HepG2 (cell line): Measurements from ENCODE around the gene NOTCH4. TPM values are rescaled to one million over a fixed set of nuclear protein-coding genes. Genes with fewer than 3 reads are reported as not detected.

ENCODE experiments used
- ATAC-seq: fragments of 200-7000 bp; cut with Tn5 transposase; 3 replicates; pipeline ENCODE4 v1.9.1; 2020; ENCODE audit warnings: mild to moderate bottlenecking, moderate library complexity
- BruUV-seq: library from RNA; stranded (reverse); fragments of 400-500 nt; replicated peaks from 2 replicates; lab custom pipeline; 2021; lab: Mats Ljungman, UMichigan
- CTCF ChIA-PET: fragments of 300-600 bp; formaldehyde crosslinking; extraction: SDS; loops from one replicate; lab custom pipeline; 2021; ENCODE audit warnings: low total read pairs, inconsistent platforms, low intra/inter-chr PET ratio; lab: Yijun Ruan, JAX
- POLR2A ChIA-PET: fragments of 350-600 bp; sonication (Branson Sonifier 250); formaldehyde crosslinking; loops from one replicate; lab custom pipeline; 2020; ENCODE audit warnings: antibody characterized with exemption, inconsistent platforms; lab: Yijun Ruan, JAX
- DNase-seq: peaks from one replicate; pipeline ENCODE4 v3.0.0-alpha.2; 2015; ENCODE audit warnings: low spot score
- FAIRE-seq: peaks from 3 replicates; lab custom pipeline; 2011; peaks lifted over from hg19 to GRCh38; lab: Jason Lieb, UNC
- H2AFZ ChIP-seq: one replicate; pipeline ENCODE4 v1.6.1; 2011; ENCODE audit warnings: low read length, inconsistent platforms
- H3K27ac ChIP-seq: fragments of 300-600 bp; 3 replicates; pipeline ENCODE4 v1.8.0; 2011; ENCODE audit warnings: mixed run types, mild to moderate bottlenecking, mixed read lengths, low read length, inconsistent platforms; ENCODE audit not compliant: insufficient read depth; ENCODE audit errors: extremely low read length
- H3K27me3 ChIP-seq, 2 experiments: fragments of 200-600 bp in 1 of 2; 2 replicates in 1 of 2; 3 replicates in 1 of 2; pipeline versions ENCODE4 v1.6.0 to v1.8.0; 2011; ENCODE audit warnings: low read length in 2 of 2, mild to moderate bottlenecking in 2 of 2, moderate library complexity in 2 of 2, inconsistent platforms in 1 of 2; ENCODE audit not compliant: insufficient read depth in 2 of 2, control insufficient read depth in 1 of 2
- H3K36me3 ChIP-seq, 2 experiments: fragments of 200-600 bp in 1 of 2; replicated peaks in 1 of 2; 2 replicates in 1 of 2; 3 replicates in 1 of 2; pipeline versions ENCODE4 v1.5.1 to v1.8.0; 2011; ENCODE audit warnings: low read length in 2 of 2, inconsistent platforms in 1 of 2; ENCODE audit not compliant: insufficient read depth in 2 of 2, control insufficient read depth in 1 of 2
- H3K4me1 ChIP-seq: 2 replicates; pipeline ENCODE4 v1.5.1; 2012; ENCODE audit warnings: low read length, inconsistent platforms; ENCODE audit not compliant: insufficient read depth
- H3K4me2 ChIP-seq: 2 replicates; pipeline ENCODE4 v1.6.0; 2011; ENCODE audit warnings: low read depth, low read length, inconsistent platforms
- H3K4me3 ChIP-seq, 3 experiments: fragments of 200-600 bp in 1 of 3; sonication (generic), shearing (Covaris generic) in 1 of 3; replicated peaks in 1 of 3; 2 replicates each; pipeline ENCODE4 v1.5.1; 2011 to 2016; ENCODE audit warnings: low read length in 3 of 3, inconsistent platforms in 2 of 3, low read depth in 2 of 3, mild to moderate bottlenecking in 2 of 3, control low read depth in 1 of 3, mixed read lengths in 1 of 3; ENCODE audit not compliant: insufficient read depth in 1 of 3
- H3K79me2 ChIP-seq: one replicate; pipeline ENCODE4 v1.6.1; 2011; ENCODE audit warnings: low read length, inconsistent platforms; ENCODE audit not compliant: insufficient read depth
- H3K9ac ChIP-seq: 2 replicates; pipeline ENCODE4 v1.6.0; 2011; ENCODE audit warnings: mild to moderate bottlenecking, low read depth, low read length, inconsistent platforms; ENCODE audit not compliant: insufficient read depth
- H3K9me3 ChIP-seq: 2 replicates; pipeline ENCODE4 v1.5.1; 2012; ENCODE audit warnings: mild to moderate bottlenecking, low read length
- H4K20me1 ChIP-seq: 2 replicates; pipeline ENCODE4 v1.6.0; 2011; ENCODE audit warnings: inconsistent platforms, mild to moderate bottlenecking, low read length, moderate library complexity; ENCODE audit not compliant: insufficient read depth
- ARID5B ChIP-seq: IDR thresholded peaks from 2 replicates; pipeline ENCODE4 v1.4.0; 2020; ENCODE audit warnings: mild to moderate bottlenecking, missing genetic modification reagents
- ASH2L ChIP-seq: fragments of 300-600, 200-600 bp; sonication (generic); IDR thresholded peaks from 2 replicates; pipeline ENCODE4 v1.7.0; 2017; ENCODE audit warnings: low read depth, mild to moderate bottlenecking, moderate library complexity, mixed read lengths, low read length; ENCODE audit not compliant: insufficient read length
- ETV5 ChIP-seq: IDR thresholded peaks from 2 replicates; pipeline ENCODE4 v1.6.1; 2018; ENCODE audit warnings: missing biosample characterization, missing genetic modification reagents, inconsistent platforms, borderline replicate concordance
- GTF3A ChIP-seq: sonication (generic); formaldehyde crosslinking; conservative IDR thresholded peaks from 2 replicates; pipeline ENCODE4 v1.4.0; 2020; ENCODE audit warnings: mild to moderate bottlenecking, missing genetic modification reagents
- HNRNPUL1 ChIP-seq: fragments of 200-400 bp; formaldehyde crosslinking; IDR thresholded peaks from 2 replicates; pipeline ENCODE4 v1.6.1; 2017; ENCODE audit warnings: low read depth, mild to moderate bottlenecking, low read length, moderate library complexity
- MATR3 ChIP-seq: sonication (generic); formaldehyde crosslinking; IDR thresholded peaks from 2 replicates; pipeline ENCODE4 v1.4.0; 2020; ENCODE audit warnings: missing genetic modification reagents
- MEIS1 ChIP-seq: sonication (generic); formaldehyde crosslinking; IDR thresholded peaks from 2 replicates; pipeline ENCODE4 v1.9.0; 2021; ENCODE audit warnings: mild to moderate bottlenecking, missing genetic modification reagents, moderate library complexity, borderline replicate concordance
- PITX1 ChIP-seq: sonication (generic); formaldehyde crosslinking; IDR thresholded peaks from 2 replicates; pipeline ENCODE4 v1.5.1; 2020; ENCODE audit warnings: mild to moderate bottlenecking, missing genetic modification reagents
- PRPF4 ChIP-seq: fragments of 200-400 bp; formaldehyde crosslinking; IDR thresholded peaks from 2 replicates; pipeline ENCODE4 v1.6.1; 2016; ENCODE audit warnings: low read length, low read depth; ENCODE audit not compliant: poor library complexity, severe bottlenecking
- ZBTB44 ChIP-seq: sonication (generic); formaldehyde crosslinking; IDR thresholded peaks from 2 replicates; pipeline ENCODE4 v1.4.0; 2020; ENCODE audit warnings: missing genetic modification reagents
- ZNF432 ChIP-seq: sonication (generic); formaldehyde crosslinking; IDR thresholded peaks from 2 replicates; pipeline ENCODE4 v1.5.0; 2020; ENCODE audit warnings: missing genetic modification reagents, mild to moderate bottlenecking, borderline replicate concordance
- WGBS: methylation state at CpG from one replicate; pipeline ENCODE4 v1.1.6; 2017; ENCODE audit warnings: low lambda C conversion rate; 5-methylcytosine and 5-hydroxymethylcytosine counted together
- in situ Hi-C: cut with HindIII; loops from 2 replicates; pipeline ENCODE4 v1.10.0; 2017; ENCODE audit warnings: low pct_unique_long_range_greater_than_20kb; ENCODE audit not compliant: extremely low pct_ligation_motif_present
- intact Hi-C: fragments of 100-400 bp; cut with micrococcal nuclease; formaldehyde crosslinking; loops from one replicate; pipeline ENCODE4 v1.10.0; 2022; ENCODE audit not compliant: unreplicated experiment
- polyA plus RNA-seq, 8 experiments: library from polyadenylated mRNA; depleted of rRNA in 3 of 8; stranded (reverse) in 7 of 8; unstranded in 1 of 8; fragments of >200 nt; fragmentation: Illumina TruSeq in 4 of 8; extraction: Trizol in 4 of 8; gene quantifications; 2 replicates each; pipeline versions ENCODE4 v1.2.1 to v1.2.3, GENCODE V29; 2011 to 2016; ENCODE audit warnings: low read depth in 4 of 8, missing spikeins in 1 of 8, mixed read lengths in 1 of 8; ENCODE audit not compliant: insufficient read depth in 1 of 8
- total RNA-seq, 5 experiments: library from RNA; depleted of rRNA; stranded (reverse); fragments of >200 nt; fragmentation: Illumina TruSeq; extraction: Trizol; gene quantifications; 2 replicates each; pipeline ENCODE4 v1.2.3, GENCODE V29; 2016; ENCODE audit warnings: low read depth in 1 of 5
- TF ChIP-seq, protein P1 (sequence below): sonication (generic); formaldehyde crosslinking; IDR thresholded peaks from 2 replicates; pipeline ENCODE4 v1.5.0; 2020; ENCODE audit warnings: mild to moderate bottlenecking, missing genetic modification reagents
- TF ChIP-seq, protein P2 (sequence below): sonication (generic); formaldehyde crosslinking; IDR thresholded peaks from 2 replicates; pipeline ENCODE4 v1.5.0; 2020; ENCODE audit warnings: missing genetic modification reagents, mild to moderate bottlenecking, borderline replicate concordance
- TF ChIP-seq, protein P3 (sequence below): IDR thresholded peaks from 2 replicates; pipeline ENCODE4 v1.6.1; 2012; ENCODE audit warnings: low read depth, low read length, improper control_type of control experiment

Gene NOTCH4
- total and polyA plus RNA-seq, 2 of the 13 experiments (the other 11 are each of a cell fraction or from before 2014, with no cell fraction given) = 0.51 to 0.83 TPM

DNA sequence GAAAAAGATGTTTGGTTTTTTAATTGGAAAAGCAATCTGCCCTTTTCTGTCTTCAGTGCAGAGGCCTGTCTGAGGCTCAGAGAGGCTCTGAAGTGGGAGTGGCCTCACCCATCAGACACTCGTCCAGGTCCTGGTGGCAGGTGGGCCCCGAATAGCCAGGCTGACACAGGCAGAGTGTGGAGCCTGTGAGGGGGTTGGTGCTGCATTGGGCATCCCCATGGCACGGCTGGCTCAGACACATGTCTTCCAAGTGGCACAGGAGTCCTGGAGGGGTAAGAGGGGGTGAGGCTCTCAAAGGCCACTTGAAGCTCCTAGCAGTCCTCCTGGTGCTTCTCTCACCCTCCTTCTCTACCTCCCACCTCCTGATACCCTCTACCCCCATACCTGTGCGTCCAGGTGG is 3.8 kb downstream of the NOTCH4 start:
- Histone ChIP-seq H3K36me3 (no peaks in the 10 kb centered on the region), H3K9me3 (no peaks in the 10 kb centered on the region), H3K9ac (no peak overlapping the region), H3K4me3 (no peak overlapping the region), H4K20me1 (no peaks in the 10 kb centered on the region), H3K27ac (no peak overlapping the region), H3K4me1 (no peaks in the 10 kb centered on the region), H3K79me2 (no peaks in the 10 kb centered on the region), H2AFZ (no peak overlapping the region), H3K27me3 (peaks cover 11 to 81% of the 10 kb centered on the region in 2 experiments; a peak in 4 of 5 replicates), H3K4me2 (no peak overlapping the region)
- ChIA-PET POLR2A (no interaction called here), CTCF (no interaction called here)
- DNase-seq (no peak), ATAC-seq (no peak), FAIRE-seq (no peak)
- in situ Hi-C loops = no loop called here
- 7% methylated on average over 4 of the region's 4 CpGs for WGBS
- no TSS peak for BruUV-seq
- intact Hi-C loops = no loop called here
- TF ChIP-seq HNRNPUL1 (no peak), PRPF4 (no peak), ARID5B (CRISPR knock-in tag) (no peak), GTF3A (no peak), ETV5 (no peak), ZNF432 (CRISPR knock-in tag) (no peak), MATR3 (CRISPR knock-in tag) (no peak), MEIS1 (no peak), ASH2L (no peak), PITX1 (no peak), ZBTB44 (CRISPR knock-in tag) (no peak)
- TF ChIP-seq, protein P1, sequence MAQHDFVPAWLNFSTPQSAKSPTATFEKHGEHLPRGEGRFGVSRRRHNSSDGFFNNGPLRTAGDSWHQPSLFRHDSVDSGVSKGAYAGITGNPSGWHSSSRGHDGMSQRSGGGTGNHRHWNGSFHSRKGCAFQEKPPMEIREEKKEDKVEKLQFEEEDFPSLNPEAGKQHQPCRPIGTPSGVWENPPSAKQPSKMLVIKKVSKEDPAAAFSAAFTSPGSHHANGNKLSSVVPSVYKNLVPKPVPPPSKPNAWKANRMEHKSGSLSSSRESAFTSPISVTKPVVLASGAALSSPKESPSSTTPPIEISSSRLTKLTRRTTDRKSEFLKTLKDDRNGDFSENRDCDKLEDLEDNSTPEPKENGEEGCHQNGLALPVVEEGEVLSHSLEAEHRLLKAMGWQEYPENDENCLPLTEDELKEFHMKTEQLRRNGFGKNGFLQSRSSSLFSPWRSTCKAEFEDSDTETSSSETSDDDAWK (CRISPR knock-in tag) = no peak
- TF ChIP-seq, protein P2, sequence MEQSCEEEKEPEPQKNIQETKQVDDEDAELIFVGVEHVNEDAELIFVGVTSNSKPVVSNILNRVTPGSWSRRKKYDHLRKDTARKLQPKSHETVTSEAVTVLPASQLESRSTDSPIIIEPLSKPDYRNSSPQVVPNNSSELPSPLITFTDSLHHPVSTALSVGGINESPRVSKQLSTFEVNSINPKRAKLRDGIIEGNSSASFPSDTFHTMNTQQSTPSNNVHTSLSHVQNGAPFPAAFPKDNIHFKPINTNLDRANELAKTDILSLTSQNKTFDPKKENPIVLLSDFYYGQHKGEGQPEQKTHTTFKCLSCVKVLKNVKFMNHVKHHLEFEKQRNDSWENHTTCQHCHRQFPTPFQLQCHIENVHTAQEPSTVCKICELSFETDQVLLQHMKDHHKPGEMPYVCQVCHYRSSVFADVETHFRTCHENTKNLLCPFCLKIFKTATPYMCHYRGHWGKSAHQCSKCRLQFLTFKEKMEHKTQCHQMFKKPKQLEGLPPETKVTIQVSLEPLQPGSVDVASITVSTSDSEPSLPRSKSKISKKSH (CRISPR knock-in tag) = no peak
- TF ChIP-seq, protein P3, sequence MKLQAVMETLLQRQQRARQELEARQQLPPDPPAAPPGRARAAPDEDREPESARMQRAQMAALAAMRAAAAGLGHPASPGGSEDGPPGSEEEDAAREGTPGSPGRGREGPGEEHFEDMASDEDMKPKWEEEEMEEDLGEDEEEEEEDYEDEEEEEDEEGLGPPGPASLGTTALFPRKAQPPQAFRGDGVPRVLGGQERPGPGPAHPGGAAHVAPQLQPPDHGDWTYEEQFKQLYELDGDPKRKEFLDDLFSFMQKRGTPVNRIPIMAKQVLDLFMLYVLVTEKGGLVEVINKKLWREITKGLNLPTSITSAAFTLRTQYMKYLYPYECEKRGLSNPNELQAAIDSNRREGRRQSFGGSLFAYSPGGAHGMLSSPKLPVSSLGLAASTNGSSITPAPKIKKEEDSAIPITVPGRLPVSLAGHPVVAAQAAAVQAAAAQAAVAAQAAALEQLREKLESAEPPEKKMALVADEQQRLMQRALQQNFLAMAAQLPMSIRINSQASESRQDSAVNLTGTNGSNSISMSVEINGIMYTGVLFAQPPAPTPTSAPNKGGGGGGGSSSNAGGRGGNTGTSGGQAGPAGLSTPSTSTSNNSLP = no peak
